Colonic mucosa (tissue), 4 donors: ENCODE measurements around the gene DLGAP1. TPM values are rescaled to one million over a fixed set of nuclear protein-coding genes. Genes with fewer than 3 reads are reported as not detected.

Source experiments
- DNase-seq: peaks from one replicate; pipeline ENCODE4 v3.0.0-alpha.2; 2020
- H3K27ac ChIP-seq: fragments of 200-600 bp; one replicate; pipeline ENCODE4 v1.8.0; 2021
- H3K27me3 ChIP-seq: fragments of 200-600 bp; one replicate; pipeline ENCODE4 v1.8.0; 2021
- H3K36me3 ChIP-seq: fragments of 200-600 bp; one replicate; pipeline ENCODE4 v1.8.0; 2021
- H3K4me1 ChIP-seq: fragments of 200-600 bp; one replicate; pipeline ENCODE4 v1.8.0; 2021; ENCODE audit warnings: mild to moderate bottlenecking
- H3K4me3 ChIP-seq: fragments of 200-600 bp; one replicate; pipeline ENCODE4 v1.8.0; 2021
- H3K9ac ChIP-seq, 2 donors: one replicate each; pipeline ENCODE4 v1.7.0; 2013; ENCODE audit warnings: control low read depth in 2 of 2, low read depth in 2 of 2, low read length in 2 of 2
- H3K9me3 ChIP-seq: fragments of 200-600 bp; one replicate; pipeline ENCODE4 v1.8.0; 2021
- intact Hi-C: fragments of 100-400 bp; cut with DNase I; formaldehyde crosslinking; loops from one replicate; pipeline ENCODE4 v1.14.1; 2022
- total RNA-seq, 2 donors: library from RNA; stranded (reverse); fragmentation: NEBNext Ultra II Directional in 1 of 2; extraction: Animal tissue kit (Norgen Biotek cat#: 25700) in 1 of 2; gene quantifications; one replicate each; pipeline ENCODE4 v1.2.1, GENCODE V29; 2021
- TF ChIP-seq, protein P1 (sequence below): fragments of 200-600 bp; IDR thresholded peaks from one replicate; pipeline ENCODE4 v1.8.0; 2022; ENCODE audit warnings: antibody characterized with exemption, mild to moderate bottlenecking
- donor health status: healthy.
- donor health status: DM: no; HTN: no; CAD: no.
- donor health status: DM: no; HTN: no; CAD: no.

Gene DLGAP1
- total RNA-seq, 2 donors from 2014 or later, result 0.25 to 0.50 TPM

DNA sequence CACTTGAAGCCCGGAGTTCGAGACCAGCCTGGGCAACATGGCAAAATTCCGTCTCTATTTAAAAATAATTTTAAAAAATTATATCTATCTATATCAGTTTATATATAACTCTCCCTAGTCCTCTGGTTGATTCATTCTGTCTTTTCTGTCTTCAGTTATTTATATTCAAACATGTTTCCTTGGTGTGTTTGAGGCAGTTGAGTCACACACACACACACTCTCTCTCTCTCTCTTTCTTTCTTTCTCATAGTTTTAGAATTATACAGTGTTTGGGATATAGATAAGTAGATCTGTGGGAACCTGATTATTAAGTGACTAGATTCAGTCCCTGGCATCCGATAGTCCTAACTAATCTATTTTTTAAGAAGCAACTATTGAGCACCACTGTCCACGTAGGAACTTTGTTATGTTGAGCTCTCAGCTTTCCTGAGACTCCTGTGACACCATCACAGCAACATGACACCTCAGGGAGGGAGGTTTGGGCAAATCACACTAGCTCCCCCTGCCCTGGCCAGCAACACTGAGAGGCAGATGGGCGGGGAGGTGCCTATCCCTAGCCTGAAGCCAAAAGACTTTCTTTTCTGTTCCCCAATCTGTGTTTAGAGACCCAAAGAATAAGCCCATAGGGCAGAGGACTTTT is 482.7 kb downstream of the DLGAP1 start:
- TF ChIP-seq, protein P1, sequence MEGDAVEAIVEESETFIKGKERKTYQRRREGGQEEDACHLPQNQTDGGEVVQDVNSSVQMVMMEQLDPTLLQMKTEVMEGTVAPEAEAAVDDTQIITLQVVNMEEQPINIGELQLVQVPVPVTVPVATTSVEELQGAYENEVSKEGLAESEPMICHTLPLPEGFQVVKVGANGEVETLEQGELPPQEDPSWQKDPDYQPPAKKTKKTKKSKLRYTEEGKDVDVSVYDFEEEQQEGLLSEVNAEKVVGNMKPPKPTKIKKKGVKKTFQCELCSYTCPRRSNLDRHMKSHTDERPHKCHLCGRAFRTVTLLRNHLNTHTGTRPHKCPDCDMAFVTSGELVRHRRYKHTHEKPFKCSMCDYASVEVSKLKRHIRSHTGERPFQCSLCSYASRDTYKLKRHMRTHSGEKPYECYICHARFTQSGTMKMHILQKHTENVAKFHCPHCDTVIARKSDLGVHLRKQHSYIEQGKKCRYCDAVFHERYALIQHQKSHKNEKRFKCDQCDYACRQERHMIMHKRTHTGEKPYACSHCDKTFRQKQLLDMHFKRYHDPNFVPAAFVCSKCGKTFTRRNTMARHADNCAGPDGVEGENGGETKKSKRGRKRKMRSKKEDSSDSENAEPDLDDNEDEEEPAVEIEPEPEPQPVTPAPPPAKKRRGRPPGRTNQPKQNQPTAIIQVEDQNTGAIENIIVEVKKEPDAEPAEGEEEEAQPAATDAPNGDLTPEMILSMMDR, result no peak

DNA sequence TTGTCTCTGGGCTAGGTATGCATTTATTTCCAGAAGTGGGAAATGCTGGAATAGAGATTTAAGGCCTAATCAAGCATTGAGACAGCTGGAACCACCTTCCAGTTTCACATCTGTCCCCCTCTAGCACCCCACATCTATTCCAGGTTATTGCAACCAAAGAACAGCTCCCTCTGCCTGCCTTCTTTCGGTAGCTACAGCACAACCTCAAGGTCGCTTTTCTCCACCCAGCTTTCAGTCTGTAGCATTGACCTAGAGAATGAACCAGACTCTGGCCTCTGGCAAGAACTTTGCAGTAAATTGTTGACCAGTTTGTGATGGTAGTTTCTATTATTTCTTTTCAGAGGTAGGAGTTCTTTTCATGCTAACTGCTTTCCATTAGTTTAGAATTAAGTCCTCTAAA is 484.2 kb downstream of the DLGAP1 start:
- no peaks in the 10 kb centered on the region for H3K36me3 ChIP-seq
- no peak overlapping the region for H3K27ac ChIP-seq
- no peaks in the 10 kb centered on the region for H3K4me1 ChIP-seq
- DNase-seq, result no peak
- H3K27me3 ChIP-seq, result no peaks in the 10 kb centered on the region
- no peak overlapping the region for H3K9ac ChIP-seq
- H3K4me3 ChIP-seq, result no peak overlapping the region
- intact Hi-C loops, result no loop called here
- TF ChIP-seq, protein P1, result no peak
- H3K9me3 ChIP-seq, result no peaks in the 10 kb centered on the region

More for the DNA sequence above, 482.7 kb downstream of the DLGAP1 start:
- Histone ChIP-seq H3K9me3 (no peaks in the 10 kb centered on the region), H3K4me3 (no peak overlapping the region), H3K4me1 (no peaks in the 10 kb centered on the region), H3K27ac (no peak overlapping the region), H3K9ac (no peak overlapping the region), H3K27me3 (no peaks in the 10 kb centered on the region), H3K36me3 (no peaks in the 10 kb centered on the region)
- intact Hi-C loops, result no loop called here
- DNase-seq, result no peak

DNA sequence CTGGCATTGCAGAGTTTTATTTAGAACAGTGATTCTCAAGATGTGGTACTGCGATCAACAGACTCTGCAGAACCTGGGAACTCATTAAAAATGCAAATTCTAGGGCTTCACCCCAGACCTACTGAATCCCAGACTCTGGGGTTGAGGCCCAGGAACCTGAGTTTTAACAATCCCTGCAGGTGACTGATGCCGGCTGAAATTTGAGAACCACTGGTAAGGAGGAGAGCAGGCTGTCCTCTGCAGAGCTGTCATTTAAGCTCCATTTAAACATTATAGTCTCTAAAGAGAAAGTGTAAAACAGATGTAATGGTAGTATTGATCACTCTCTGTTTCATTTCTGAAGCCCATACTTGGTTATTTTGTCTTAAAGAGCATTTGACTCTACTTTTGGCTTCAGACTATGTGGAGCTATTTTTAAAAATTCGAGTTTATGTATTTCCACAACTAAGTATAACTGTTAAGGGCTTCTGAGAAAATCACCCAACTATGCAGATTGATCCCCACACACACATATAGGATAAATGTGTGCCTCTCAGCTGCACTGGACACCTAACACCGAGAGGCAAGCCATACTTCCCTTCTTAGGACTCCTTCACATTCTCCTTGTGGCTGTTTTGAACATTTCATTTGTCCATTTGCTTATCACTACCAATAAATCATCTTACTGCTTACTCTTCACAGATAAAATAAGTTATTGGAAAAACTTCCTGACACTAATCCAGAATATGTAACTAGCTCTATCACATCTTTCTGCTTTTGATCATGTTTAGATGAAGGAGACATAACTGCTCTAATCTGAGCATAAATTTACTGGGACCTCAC is 487.5 kb downstream of the DLGAP1 start:
- H3K27ac ChIP-seq, result no peak overlapping the region
- H3K36me3 ChIP-seq, result no peaks in the 10 kb centered on the region
- TF ChIP-seq, protein P1, result no peak

DNA sequence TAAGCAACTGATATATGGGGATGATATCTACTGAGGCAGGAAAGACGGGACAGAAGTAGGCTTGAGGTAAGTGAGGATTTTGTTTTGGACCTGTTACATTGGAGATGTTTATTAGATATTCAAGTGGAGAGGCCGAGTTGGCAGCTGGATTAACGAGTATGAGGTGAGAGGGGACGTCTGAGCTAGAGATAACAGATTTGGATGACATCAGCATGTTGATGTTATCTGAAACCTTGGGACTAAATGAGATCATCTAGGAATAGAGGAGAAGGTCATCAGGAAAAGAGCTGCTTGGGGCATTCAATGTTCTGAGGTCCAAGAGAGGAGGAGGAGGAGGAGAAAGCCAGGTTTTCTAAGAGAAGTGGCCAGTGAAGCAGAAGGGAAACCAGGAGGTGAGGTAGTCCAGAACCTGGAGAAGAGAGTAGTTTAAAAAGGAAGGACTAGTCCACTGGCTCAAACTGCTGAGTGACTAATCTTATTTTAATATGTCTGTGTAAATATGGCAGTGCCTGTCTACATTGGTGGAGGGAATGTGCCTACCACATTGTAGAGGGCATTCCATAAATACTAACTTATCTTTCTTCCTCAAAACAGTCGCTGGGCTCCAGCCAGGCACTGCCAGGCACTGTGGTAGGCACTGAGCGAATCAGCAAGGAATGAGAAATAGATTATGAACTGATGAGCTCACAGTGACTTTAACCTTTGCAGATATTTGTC is 488.3 kb downstream of the DLGAP1 start:
- no peak for DNase-seq
- Histone ChIP-seq H3K4me1 (no peaks in the 10 kb centered on the region), H3K9ac (no peak overlapping the region), H3K9me3 (no peaks in the 10 kb centered on the region), H3K36me3 (no peaks in the 10 kb centered on the region), H3K27me3 (no peaks in the 10 kb centered on the region), H3K4me3 (no peak overlapping the region), H3K27ac (no peak overlapping the region)
- TF ChIP-seq, protein P1, result no peak
- intact Hi-C loops, result no loop called here

More for the DNA sequence above, 487.5 kb downstream of the DLGAP1 start:
- DNase-seq, result no peak
- no peak overlapping the region for H3K9ac ChIP-seq
- intact Hi-C loops, result no loop called here
- no peaks in the 10 kb centered on the region for H3K27me3 ChIP-seq
- no peaks in the 10 kb centered on the region for H3K4me1 ChIP-seq
- no peak overlapping the region for H3K4me3 ChIP-seq
- no peaks in the 10 kb centered on the region for H3K9me3 ChIP-seq

DNA sequence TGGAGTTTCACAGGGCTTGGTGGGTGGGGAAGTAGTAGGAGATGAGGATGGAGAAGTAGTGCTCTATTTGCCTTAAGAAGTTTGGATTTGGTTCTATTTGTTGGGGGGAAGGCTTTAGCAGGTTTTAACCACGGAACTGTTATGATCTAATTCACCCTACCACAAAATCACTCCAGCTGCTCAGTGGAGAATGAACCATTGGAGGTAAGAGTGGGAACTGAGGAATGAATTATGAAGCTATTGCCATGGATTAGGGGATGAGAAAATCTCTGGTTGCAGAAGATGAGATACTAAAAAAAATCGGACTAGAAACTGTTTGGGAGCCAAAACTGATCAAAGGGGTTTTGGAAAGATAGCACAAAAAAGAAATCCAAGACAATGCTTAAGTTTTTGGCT is 488.9 kb downstream of the DLGAP1 start:
- H3K9me3 ChIP-seq, result no peaks in the 10 kb centered on the region
- no peaks in the 10 kb centered on the region for H3K36me3 ChIP-seq
- intact Hi-C loops, result no loop called here
- no peak for DNase-seq
- H3K9ac ChIP-seq, result no peak overlapping the region
- H3K27me3 ChIP-seq, result no peaks in the 10 kb centered on the region
- H3K27ac ChIP-seq, result no peak overlapping the region
- H3K4me1 ChIP-seq, result no peaks in the 10 kb centered on the region
- no peak overlapping the region for H3K4me3 ChIP-seq
- TF ChIP-seq, protein P1, result no peak
